Measurements from ENCODE around the gene UBE2C. TPM values are rescaled to one million over a fixed set of nuclear protein-coding genes. Genes with fewer than 3 reads are reported as not detected.

Gene UBE2C
- total and polyA plus RNA-seq, 2 of the 8 experiments (the other 6 are each of a cell fraction or from before 2014, with no cell fraction given) = 243 to 326 TPM

- H3K4me3 ChIP-seq (ENCODE audit: extremely low read depth in 1 of 4, insufficient read depth in 2 of 4, low read depth in 3 of 4, low read length in 4 of 4) = peak overlapping the region in 1 of 4 experiments; percentile 37; a peak in 2 of 8 replicates
- peak overlapping the region; percentile 82; the same call in 1 of the 2 replicates for H2BK12ac ChIP-seq (ENCODE audit: low read depth, low read length)
- no peak overlapping the region for H4K8ac ChIP-seq (ENCODE audit: extremely low read depth, insufficient read depth, low read length)
- peak overlapping the region; percentile 50 for H4K5ac ChIP-seq (ENCODE audit: insufficient read length, low read depth, low read length)
- H2BK15ac ChIP-seq (ENCODE audit: low read length) = no peak overlapping the region
- peak overlapping the region; percentile 78 for H3K27ac ChIP-seq (ENCODE audit: low read depth, low read length)
- no peaks in the 10 kb centered on the region for H3K79me2 ChIP-seq (ENCODE audit: control insufficient read depth in 1 of 2, insufficient read depth in 2 of 2, low read length in 2 of 2)
- H3K14ac ChIP-seq (ENCODE audit: insufficient read length) = no peak overlapping the region
- H3K4me1 ChIP-seq (replicated peaks in 1 of 4; ENCODE audit: control insufficient read depth in 3 of 4, insufficient read depth in 4 of 4, low read length in 3 of 4) = peaks cover 7 to 17% (median 10%) of the 10 kb centered on the region in 4 experiments
- peak overlapping the region; percentile 52 to 68 for H3K4me2 ChIP-seq (ENCODE audit: insufficient read depth in 1 of 2, low read depth in 2 of 2, low read length in 2 of 2)
- no peaks in the 10 kb centered on the region for H3K27me3 ChIP-seq (replicated peaks in 1 of 4; ENCODE audit: control insufficient read depth in 3 of 4, extremely low read depth in 1 of 4, insufficient read depth in 3 of 4, low read length in 3 of 4)
- DNase-seq (ENCODE audit: low read depth in 1 of 2, low spot score in 2 of 2) (no peak), FAIRE-seq (peak; percentile 13)
- H3K18ac ChIP-seq (ENCODE audit: extremely low read depth, low read length) = 0 out of 2 replicates have a peak overlapping the region, but pooled peaks have one; percentile 75
- peak overlapping the region; percentile 99 for H2BK5ac ChIP-seq (ENCODE audit: low read depth, low read length)
- H3K36me3 ChIP-seq (ENCODE audit: control insufficient read depth in 2 of 4, insufficient read depth in 4 of 4, low read length in 3 of 4) = no peaks in the 10 kb centered on the region
- no peaks in the 10 kb centered on the region for H3K79me1 ChIP-seq (ENCODE audit: low read depth, low read length)
- peaks cover 11 to 12% of the 10 kb centered on the region in 2 experiments for H3K9me3 ChIP-seq (ENCODE audit: insufficient read depth in 2 of 2, low read depth in 1 of 2, low read length in 1 of 2)
- WGBS, 2 experiments (ENCODE audit: extremely low coverage in 1 of 2, insufficient coverage in 1 of 2, insufficient read length in 1 of 2, insufficient replicate concordance in 2 of 2, low coverage in 1 of 2, low lambda C conversion rate in 2 of 2, missing lambda C conversion rate in 1 of 2) = 16% methylated on average over 4 of the region's 4 CpGs; no CpG with 5 or more reads in 1 of the 2 experiments
- peak overlapping the region; percentile 97 for H2BK120ac ChIP-seq (replicated peaks; ENCODE audit: low read depth, low read length)
- no peak overlapping the region for H2AFZ ChIP-seq (ENCODE audit: low read length)
- no peaks in the 10 kb centered on the region for H4K20me1 ChIP-seq (replicated peaks in 1 of 2; ENCODE audit: control insufficient read depth in 1 of 2, insufficient read depth in 2 of 2, low read length in 2 of 2)
- peak overlapping the region; percentile 88 for H4K91ac ChIP-seq (replicated peaks; ENCODE audit: insufficient read length, low read length)
- H3K23me2 ChIP-seq (ENCODE audit: low read depth, low read length) = no peaks in the 10 kb centered on the region
- peak overlapping the region; percentile 98; the same call in 1 of the 2 replicates for H2AK5ac ChIP-seq (ENCODE audit: low read depth, low read length)
- no peak overlapping the region for H3K4ac ChIP-seq (replicated peaks; ENCODE audit: insufficient read length, low read depth, low read length)
- ChIA-PET POLR2A (ENCODE audit: partially characterized antibody) (interaction anchor here (0.7 to 1.6 kb wide), 7 partner anchors 20 to 469 kb away, joined by 3 to 5 read pairs (median 4); partner anchors contain the start of gene WFDC10A), CTCF (ENCODE audit: partially characterized antibody) (interaction anchor here (0.7 to 2.2 kb wide), 10 partner anchors 14 to 315 kb away, joined by 3 to 7 read pairs (median 3); partner anchors contain the start of gene WFDC6)
- no peak overlapping the region for H3K23ac ChIP-seq (ENCODE audit: insufficient read length)
- peak overlapping the region in 2 of 4 experiments; percentile 25 to 29; a peak in 1 of 7 replicates for H3K9ac ChIP-seq (replicated peaks in 1 of 4; ENCODE audit: extremely low read depth in 1 of 4, low read depth in 3 of 4, low read length in 3 of 4)
- H3K56ac ChIP-seq (replicated peaks; ENCODE audit: insufficient read length, low read depth, low read length) = peak overlapping the region; percentile 80
- peak overlapping the region; percentile 36; the same call in 1 of the 2 replicates for H2BK20ac ChIP-seq (ENCODE audit: low read length)
- TF ChIP-seq TCF12 (IDR thresholded peaks at IDR 0.05; ENCODE audit: low read depth, low read length) = 0 out of 2 replicates have a peak, but pooled peaks have one; percentile 14
- no peak for TF ChIP-seq EP300 (IDR thresholded peaks at IDR 0.05; ENCODE audit: borderline replicate concordance in 1 of 2, low read depth in 2 of 2, low read length in 2 of 2)
- no peak for TF ChIP-seq EGR1 (IDR thresholded peaks at IDR 0.05; ENCODE audit: borderline replicate concordance, low read depth, low read length)
Observed at GRCh38 chr20:45765307-45765875, 47.1 kb upstream of the UBE2C start.

All from H1 (cell line).